Measurements from ENCODE around the gene BMP8A.
"Not testable (repeated sequence)": the region's sequence is repeated elsewhere in the genome, so short reads cannot be mapped to it uniquely, and the experiment has no call there.

BMP8A gene

GRCh38 chr1:39481289-39481688 is 10.1 kb upstream of the BMP8A start:
- DNase-seq (ENCODE audit: low read depth in 2 of 2), result no peak

DNA sequence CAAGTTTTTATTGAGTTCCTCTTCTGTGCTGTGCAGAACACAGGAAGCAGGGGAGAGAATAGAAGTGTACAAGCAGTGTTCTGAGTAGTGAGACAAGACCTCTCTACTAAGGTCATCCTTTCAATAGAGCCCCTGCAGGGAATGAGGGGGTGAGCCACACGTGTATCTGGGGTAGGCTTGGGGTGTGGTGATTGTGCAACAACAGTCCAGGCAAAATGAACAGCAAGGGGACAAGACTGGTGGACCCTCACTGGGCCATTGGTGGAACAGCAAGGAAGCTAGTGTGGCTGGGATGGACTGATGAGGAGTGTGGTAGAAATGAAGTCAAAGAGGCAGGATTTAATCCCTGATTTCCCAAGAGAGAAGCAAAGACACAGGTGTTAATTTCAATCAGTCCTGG is 8.2 kb upstream of the BMP8A start:
- no peak for DNase-seq (ENCODE audit: low read depth in 2 of 2)

- DNase-seq (ENCODE audit: low read depth in 2 of 2), result no peak
These were observed 6.9 kb upstream of the BMP8A start for GRCh38 chr1:39484564-39484963.

DNA sequence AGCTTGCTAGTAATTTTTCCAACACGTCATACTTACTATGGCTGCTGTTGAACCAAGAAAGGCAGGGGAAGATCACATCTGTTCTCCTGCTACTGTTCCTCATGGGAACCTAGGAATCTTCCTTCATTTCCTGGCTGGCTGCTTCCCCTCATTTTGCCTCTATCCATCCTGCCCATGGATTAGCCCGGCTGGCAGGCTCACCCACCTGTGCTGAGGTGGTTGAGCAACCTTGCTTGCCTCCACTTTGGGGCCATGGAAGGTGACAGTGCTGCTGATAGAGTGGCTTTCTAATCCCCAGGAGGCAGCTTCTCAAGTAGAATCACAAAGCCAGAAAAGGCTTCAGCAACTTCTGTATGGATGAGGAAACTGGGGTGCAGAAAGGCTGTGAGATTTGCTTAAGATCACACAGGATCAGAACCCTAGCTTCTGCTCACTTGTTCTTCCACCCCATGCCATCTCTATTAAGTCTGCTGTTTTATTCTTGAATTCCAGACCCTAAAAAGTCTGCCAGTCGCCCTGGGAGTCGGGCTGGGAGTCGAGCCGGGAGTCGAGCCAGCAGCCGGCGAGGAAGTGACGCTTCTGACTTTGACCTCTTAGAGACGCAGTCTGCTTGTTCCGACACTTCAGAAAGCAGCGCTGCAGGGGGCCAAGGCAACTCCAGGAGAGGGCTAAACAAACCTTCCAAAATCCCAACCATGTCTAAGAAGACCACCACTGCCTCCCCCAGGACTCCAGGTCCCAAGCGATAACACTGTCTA is 6.2 kb upstream of the BMP8A start:
- DNase-seq (ENCODE audit: low read depth in 2 of 2), result no peak

DNA sequence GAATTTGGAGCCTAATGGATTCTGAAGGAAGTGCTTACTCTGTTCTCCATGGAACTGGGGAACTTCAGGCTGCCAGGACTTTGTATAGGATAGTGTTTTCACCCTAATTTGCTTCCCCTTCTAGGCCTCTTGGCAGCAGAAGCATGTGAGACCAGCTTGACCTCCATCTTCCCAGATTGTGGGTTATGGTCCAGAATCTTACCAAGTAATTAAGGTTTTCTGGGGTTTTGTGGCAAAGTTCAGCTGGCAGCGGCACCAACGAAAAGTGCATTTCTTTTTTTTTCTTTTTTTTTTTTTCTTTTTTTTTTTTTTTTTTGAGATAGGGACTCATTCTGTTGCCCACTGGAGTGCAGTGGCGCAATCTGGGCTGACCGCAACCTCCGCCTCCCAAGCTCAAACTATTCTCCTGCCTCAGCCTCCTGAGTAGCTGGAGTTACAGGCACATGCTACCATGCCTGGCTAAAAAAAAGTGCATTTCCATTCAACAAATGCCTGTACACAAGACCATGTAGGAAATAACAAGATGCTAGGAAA is 3.4 kb upstream of the BMP8A start:
- DNase-seq (ENCODE audit: low read depth in 2 of 2), result no peak

GRCh38 chr1:39488793-39489566 is 2.5 kb upstream of the BMP8A start:
- no peak for DNase-seq (ENCODE audit: low read depth in 2 of 2)

- DNase-seq (ENCODE audit: low read depth in 2 of 2), result no peak
These were observed 1.7 kb upstream of the BMP8A start for GRCh38 chr1:39489567-39490239.

- DNase-seq (ENCODE audit: low read depth in 2 of 2), result no peak
These were observed 765 bp upstream of the BMP8A start for GRCh38 chr1:39490596-39491145.

DNA sequence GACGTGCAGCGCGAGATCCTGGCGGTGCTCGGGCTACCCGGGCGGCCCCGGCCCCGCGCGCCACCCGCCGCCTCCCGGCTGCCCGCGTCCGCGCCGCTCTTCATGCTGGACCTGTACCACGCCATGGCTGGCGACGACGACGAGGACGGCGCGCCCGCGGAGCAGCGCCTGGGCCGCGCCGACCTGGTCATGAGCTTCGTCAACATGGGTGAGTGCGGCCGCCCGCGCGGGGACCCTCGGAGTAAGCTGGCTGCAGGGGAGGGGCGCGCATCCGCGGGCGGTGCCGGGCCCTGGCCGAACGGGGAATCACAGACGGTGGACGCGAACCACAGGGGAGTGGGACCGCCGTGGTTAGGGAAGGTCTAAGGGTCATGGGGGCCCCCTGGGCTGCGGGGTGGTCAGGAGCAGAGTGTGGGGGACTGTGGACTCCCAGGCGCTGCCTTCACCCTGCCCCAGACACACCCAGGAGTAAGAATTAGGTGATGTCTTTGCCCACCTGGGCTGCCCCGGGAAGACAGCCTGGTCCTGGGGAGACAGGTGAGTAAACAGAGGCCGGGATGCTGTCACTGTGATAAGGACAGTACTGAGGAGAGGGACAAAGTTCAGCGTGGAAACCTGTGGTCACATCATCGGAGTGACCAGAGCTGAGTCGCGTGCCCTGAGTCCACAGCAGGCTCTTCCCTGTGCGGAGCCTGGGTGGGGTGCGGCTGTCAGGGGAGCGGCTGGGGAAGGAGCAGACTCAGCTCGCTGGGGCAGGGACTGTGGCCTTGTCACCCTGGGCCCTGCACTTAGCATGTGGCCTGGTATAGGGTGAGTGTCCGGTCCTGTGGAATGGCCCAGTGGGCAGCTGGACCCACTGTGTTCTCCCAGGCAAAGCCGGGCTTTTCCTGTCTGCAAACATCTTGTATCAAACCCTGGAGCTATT is 944 bp downstream of the BMP8A start:
- not testable (repeated sequence) for DNase-seq (ENCODE audit: low read depth in 2 of 2)

DNA sequence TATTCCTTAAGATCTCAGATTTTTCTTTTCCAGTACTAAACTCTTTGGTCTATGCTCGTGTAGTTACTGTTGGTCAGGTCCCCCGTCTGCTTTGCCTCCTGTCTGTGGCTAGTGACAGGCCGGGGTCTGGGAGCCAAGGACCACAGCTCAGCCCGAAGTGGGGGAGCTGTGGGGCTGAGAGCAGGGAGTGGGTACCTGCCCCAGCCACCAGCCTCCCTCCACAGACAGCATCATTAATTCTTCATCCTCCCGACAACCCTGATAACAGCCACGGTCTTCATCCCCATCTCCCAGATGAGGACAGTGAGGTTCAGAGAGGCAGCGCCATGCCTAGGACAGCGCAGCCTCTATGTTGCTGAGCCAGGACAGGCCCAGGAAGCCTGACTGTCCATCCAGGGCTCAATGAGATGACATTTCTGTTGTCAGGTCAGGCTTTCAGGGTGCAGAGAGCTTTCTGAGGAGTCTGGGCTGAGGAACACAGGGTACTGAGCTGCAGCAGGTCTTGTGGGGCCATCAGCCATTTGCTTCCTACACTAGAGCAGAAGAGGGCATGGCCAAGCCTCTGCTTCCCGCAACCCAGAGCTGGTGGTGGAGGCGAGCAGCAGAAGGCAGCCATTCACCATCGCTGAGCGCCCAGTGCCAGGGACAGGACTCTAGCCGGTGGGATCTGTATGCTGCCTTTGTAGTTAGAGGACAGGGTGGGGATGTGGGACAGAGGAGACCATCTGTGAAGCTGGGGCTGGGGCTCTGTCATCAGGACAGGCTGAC is 1.8 kb downstream of the BMP8A start:
- not testable (repeated sequence) for DNase-seq (ENCODE audit: low read depth in 2 of 2)

- DNase-seq (ENCODE audit: low read depth in 2 of 2), result no peak
These were observed 3.4 kb downstream of the BMP8A start for GRCh38 chr1:39494671-39495410.

GRCh38 chr1:39496520-39496919 is 5.1 kb downstream of the BMP8A start:
- DNase-seq (ENCODE audit: low read depth in 2 of 2), result not testable (repeated sequence)

DNA sequence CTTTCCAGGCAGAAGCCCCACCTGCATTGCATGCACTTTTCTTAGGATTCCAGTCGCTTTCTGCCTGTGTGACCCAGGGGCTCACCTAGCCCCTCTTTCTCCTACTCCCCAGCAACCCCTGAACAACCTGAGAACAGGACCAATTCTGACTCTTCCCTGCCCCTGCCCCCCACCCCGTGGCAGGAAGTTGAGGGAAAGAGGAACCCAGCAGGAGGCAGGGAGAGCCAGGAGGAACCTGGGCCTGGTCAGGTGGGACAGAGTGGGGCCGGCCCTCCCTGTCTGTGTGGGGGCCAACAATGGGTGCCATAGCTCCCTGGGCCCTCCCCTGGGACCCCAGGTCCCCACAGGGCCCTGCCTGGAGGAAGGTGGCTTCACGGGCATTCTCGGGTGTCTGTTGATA is 6.1 kb downstream of the BMP8A start:
- no peak for DNase-seq (ENCODE audit: low read depth in 2 of 2)

- not testable (repeated sequence) for DNase-seq (ENCODE audit: low read depth in 2 of 2)
These were observed 6.8 kb downstream of the BMP8A start for GRCh38 chr1:39498096-39498710.

GRCh38 chr1:39498821-39499220 is 7.4 kb downstream of the BMP8A start:
- DNase-seq (ENCODE audit: low read depth in 2 of 2), result not testable (repeated sequence)

DNA sequence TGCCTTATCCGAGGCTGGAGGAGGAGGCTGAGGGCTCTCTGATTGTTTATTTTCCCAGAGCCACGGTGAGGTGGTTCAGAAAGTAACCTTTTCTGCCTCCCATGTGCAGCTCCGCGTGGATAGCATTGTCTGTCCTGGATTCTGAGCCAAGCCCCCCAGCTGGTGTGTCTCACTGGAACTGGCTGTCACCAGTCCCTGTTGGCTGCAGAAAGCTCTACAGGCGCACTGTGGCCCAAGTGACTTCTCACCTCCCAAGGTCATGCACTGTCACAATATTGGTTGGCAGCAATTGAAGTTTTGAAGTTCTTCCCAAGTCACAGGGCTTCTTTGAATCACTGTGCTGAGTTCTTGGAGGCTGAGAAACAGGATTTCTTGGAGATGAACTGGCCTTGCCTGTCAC is 8.2 kb downstream of the BMP8A start:
- no peak for DNase-seq (ENCODE audit: low read depth in 2 of 2)

DNA sequence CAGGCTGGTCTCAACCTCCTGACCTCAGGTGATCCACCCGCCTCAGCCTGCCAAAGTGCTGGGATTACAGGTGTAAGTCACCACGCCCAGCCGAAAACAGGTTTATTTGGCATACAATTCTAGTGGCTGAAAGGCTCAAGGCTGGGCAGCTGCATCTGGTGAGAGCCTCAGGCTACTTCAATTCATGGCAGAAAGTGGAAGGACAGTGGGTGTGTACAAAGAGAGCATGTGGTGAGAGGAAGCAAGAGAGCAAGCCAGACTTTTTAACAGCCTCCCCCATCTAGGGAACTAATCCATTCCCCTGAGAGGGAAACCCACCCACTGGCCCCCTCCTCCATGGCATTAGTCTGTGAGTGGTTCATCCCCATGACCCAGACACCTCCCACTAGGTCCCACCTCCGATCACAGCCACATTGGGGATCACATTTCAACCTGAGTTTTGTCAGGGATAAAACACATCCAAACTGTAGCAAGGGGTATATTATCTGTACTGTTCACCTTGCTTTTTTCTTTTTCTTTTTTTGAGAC is 9.5 kb downstream of the BMP8A start:
- DNase-seq (ENCODE audit: low read depth in 2 of 2), result no peak

DNA sequence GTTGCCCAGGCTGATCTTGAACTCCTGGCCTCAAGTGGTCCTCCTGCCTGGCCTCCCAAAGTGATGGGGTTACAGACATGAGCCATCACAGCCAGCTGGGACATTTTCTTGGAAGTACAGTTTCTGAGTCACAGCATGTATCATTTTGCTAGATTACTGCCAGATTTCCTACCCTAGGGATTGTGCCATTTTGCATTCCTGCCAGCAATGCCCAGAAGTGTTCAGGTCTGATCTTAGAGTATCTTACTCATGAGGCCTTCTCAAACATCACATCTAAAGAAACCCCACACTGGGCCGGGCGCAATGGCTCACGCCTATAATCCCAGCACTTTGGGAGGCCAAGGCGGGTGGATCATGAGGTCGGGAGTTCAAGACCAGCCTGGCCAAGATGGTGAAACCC is 10.2 kb downstream of the BMP8A start:
- no peak for DNase-seq (ENCODE audit: low read depth in 2 of 2)

DNA sequence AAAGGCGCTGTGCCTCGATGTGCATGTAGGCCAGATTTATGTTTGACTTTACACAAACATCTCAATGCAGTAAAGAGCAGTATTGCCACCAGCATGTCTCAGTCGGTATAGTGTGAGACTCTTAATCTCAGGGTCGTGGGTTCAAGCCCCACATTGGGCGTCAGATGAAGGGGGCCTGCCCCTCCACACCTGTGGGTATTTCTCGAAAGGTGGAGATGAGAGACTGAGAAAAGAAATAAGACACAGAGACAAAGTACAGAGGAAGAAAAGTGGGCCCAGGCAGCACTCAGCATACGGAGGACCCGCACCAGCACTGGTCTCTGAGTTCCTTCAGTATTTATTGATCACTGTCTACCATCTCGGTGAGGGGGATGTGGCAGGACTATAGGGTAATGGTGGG is 13.0 kb downstream of the BMP8A start:
- not testable (repeated sequence) for DNase-seq (ENCODE audit: low read depth in 2 of 2)

Measured in stimulated activated CD4-positive, alpha-beta T cell treated with anti-CD3 and anti-CD28 coated beads, Interleukin-15, amount 100 ng/mL, for 48 hours (primary cell).